Inferior parietal cortex (tissue), 1 donor: ENCODE results near the gene SYT17.

Experiments used
- DNase-seq: peaks from one replicate; pipeline ENCODE4 v3.0.0-alpha.2; 2016; ENCODE audit errors: extremely low spot score

The SYT17 gene

GRCh38 chr16:19264123-19264673 lies 96.2 kb downstream of the SYT17 start:
- DNase-seq = no peak

GRCh38 chr16:19265380-19265930 lies 97.4 kb downstream of the SYT17 start:
- DNase-seq = no peak

- DNase-seq = no peak
Measured at GRCh38 chr16:19266774-19267173, 98.7 kb downstream of the SYT17 start.

- DNase-seq = no peak
Measured at GRCh38 chr16:19269098-19269497, 101.1 kb downstream of the SYT17 start.

- no peak for DNase-seq
Measured at GRCh38 chr16:19274165-19274797, 106.2 kb downstream of the SYT17 start.

- DNase-seq = no peak
Measured at GRCh38 chr16:19278403-19278802, 110.4 kb downstream of the SYT17 start.

GRCh38 chr16:19281246-19281645 lies 113.2 kb downstream of the SYT17 start:
- DNase-seq = no peak

- DNase-seq = no peak
Measured at GRCh38 chr16:19282101-19282500, 114.1 kb downstream of the SYT17 start.

GRCh38 chr16:19283637-19284036 lies 115.6 kb downstream of the SYT17 start:
- DNase-seq = no peak

GRCh38 chr16:19284207-19284606 lies 116.2 kb downstream of the SYT17 start:
- DNase-seq = peak; percentile 77

GRCh38 chr16:19285431-19285830 lies 117.4 kb downstream of the SYT17 start, which contains the start of gene CLEC19A:
TSS of gene CLEC19A (plus strand) at chr16:19285731. CDS start at chr16:19285852, 121 bp downstream.
- no peak for DNase-seq

- no peak for DNase-seq
Measured at GRCh38 chr16:19286827-19287226, 118.8 kb downstream of the SYT17 start.

- DNase-seq = no peak
Measured at GRCh38 chr16:19287241-19287640, 119.2 kb downstream of the SYT17 start.

- DNase-seq = no peak
Measured at GRCh38 chr16:19288872-19289799, 121.1 kb downstream of the SYT17 start.

GRCh38 chr16:19289811-19290485 lies 121.9 kb downstream of the SYT17 start:
- no peak for DNase-seq

GRCh38 chr16:19290860-19291259 lies 122.8 kb downstream of the SYT17 start:
- no peak for DNase-seq

- peak; percentile 71 for DNase-seq
Measured at GRCh38 chr16:19291475-19291874, 123.4 kb downstream of the SYT17 start.

GRCh38 chr16:19292186-19292585 lies 124.1 kb downstream of the SYT17 start:
- DNase-seq = no peak

- DNase-seq = peak; percentile 34
Measured at GRCh38 chr16:19294156-19294649, 126.2 kb downstream of the SYT17 start.

- DNase-seq = no peak
Measured at GRCh38 chr16:19295393-19295792, 127.4 kb downstream of the SYT17 start.

- DNase-seq = no peak
Measured at GRCh38 chr16:19297454-19297853, 129.4 kb downstream of the SYT17 start.

- DNase-seq = no peak
Measured at GRCh38 chr16:19299565-19299964, 131.5 kb downstream of the SYT17 start.
